T-helper 1 cell (primary cell): ENCODE results near the gene MTCH1.
"Not testable (repeated sequence)": the region's sequence is repeated elsewhere in the genome, so short reads cannot be mapped to it uniquely, and the experiment has no call there.

Source experiments
- DNase-seq, 5 donors: peaks; one replicate each; pipeline ENCODE4 v3.0.0-alpha.2; 2012 to 2020

The MTCH1 gene

GRCh38 chr6:36946526-36946925 is 39.5 kb downstream of the MTCH1 start:
- DNase-seq, result no peak

DNA sequence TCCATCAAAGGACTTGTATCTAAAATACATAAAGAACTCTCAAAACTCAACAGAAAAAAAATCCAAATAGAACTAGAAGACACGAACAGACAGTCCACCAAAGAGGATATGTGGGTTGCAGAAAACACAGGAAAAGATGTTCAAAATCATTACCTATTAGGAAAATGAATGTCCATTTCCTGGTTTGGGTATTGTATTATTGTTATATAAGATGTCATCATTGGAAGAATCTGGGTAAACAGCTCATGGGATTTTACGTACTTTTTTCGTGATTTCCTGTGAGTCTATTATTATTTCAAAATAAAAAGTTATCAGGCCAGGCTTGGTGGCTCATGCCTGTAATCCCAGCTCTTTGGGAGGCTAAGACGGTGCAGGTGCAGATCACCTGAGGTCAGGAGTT is 40.7 kb downstream of the MTCH1 start:
- no peak for DNase-seq

GRCh38 chr6:36944650-36945049 is 41.3 kb downstream of the MTCH1 start:
- DNase-seq, result no peak

DNA sequence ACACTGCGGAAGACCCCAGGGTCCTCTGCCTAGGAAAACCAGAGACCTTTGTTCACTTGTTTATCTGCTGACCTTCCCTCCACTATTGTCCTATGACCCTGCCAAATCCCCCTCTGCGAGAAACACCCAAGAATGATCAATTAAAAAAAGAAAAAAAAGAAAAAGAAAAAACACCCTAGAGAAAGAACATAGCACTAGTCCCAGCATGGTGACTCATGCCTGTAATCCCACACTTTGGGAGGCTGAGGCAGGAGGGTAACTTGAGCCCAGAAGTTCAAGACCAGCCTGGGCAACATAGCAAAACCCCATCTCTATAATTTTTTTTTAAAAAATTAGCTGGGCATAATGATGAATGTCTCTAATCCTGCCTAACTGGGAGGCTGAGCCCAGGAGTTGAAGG is 43.7 kb downstream of the MTCH1 start:
- not testable (repeated sequence) for DNase-seq

GRCh38 chr6:36941561-36941960 is 44.4 kb downstream of the MTCH1 start:
- DNase-seq, result not testable (repeated sequence)

DNA sequence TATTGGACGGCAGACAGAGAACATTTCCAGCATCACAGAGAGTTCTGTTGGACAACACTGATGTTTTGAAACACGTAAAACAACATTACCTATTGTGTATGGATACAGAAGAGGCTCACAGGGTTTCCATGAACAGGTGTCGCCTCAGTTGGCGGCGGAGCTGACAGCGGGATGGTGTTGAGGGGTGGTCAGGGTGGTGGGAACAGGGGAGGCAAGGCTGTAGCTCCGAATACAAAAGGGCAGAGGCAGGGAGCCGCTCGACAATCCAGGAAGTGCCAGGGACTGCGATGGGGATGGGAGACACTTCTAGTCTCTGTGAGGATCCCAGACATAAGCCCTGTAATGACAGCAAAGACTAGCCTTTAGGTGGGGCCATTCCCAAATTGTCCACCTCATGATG is 46.0 kb downstream of the MTCH1 start:
- DNase-seq, result no peak

- not testable (repeated sequence) for DNase-seq
Measured at GRCh38 chr6:36939005-36939404, 47.0 kb downstream of the MTCH1 start.

DNA sequence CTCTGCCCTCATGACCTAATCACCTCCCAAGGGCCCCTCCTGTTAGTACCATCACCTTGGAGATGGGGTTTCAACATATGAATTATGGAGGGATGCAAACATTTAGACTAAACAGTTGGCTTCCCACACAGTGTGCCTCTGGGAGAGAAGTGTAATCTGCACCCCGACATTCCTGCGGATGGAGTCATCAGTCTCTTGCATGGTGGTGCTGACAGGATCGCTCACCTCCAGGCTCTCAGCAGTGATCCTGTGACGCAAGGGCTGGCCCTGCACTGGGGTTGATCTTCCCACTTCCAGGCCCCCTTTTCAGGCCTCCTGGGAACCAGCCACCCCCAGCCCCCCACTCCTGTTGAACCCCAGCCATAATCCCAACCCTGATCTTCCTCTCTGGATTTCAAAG is 47.5 kb downstream of the MTCH1 start:
- DNase-seq, result no peak

DNA sequence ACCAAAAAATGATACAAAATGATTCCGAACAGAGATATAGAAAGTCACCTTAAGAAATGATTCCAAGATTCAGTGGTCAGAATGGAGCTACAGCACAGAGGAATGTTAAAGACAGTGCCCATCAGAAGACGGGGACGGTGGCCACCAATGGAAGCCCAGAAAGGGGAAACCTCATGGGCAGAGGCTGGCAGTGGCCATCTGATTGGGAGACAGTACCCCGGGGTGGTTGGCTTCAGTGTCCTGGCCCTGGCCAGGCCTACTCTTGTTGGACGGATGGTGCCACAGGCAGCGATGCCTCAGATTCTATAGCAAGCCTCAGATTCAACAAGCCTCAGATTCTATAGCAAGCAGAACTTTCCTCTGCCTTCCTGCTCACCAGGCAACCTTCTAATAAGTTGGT is 48.1 kb downstream of the MTCH1 start:
- no peak for DNase-seq

GRCh38 chr6:36936824-36937223 is 49.2 kb downstream of the MTCH1 start:
- DNase-seq, result no peak

DNA sequence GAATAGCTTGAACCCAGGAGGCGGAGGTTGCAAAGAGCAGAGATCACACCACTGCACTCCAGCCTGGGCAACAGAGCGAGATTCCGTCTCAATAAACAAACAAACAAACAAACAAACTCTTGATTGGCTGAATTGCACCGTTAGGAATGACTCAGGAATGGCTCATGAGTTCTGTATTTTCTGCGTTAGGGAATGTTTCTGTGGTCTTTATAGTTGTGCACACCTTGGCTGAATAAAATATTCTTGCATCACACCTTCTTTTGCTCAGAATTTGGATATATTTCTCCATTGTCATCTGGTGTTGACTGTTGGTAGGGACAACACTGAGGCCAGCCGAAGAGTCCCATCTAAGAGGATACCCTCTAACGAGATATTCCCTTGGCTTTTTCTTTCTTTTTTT is 51.1 kb downstream of the MTCH1 start:
- DNase-seq, result no peak

- no peak for DNase-seq
Measured at GRCh38 chr6:36933519-36933918, 52.5 kb downstream of the MTCH1 start.

DNA sequence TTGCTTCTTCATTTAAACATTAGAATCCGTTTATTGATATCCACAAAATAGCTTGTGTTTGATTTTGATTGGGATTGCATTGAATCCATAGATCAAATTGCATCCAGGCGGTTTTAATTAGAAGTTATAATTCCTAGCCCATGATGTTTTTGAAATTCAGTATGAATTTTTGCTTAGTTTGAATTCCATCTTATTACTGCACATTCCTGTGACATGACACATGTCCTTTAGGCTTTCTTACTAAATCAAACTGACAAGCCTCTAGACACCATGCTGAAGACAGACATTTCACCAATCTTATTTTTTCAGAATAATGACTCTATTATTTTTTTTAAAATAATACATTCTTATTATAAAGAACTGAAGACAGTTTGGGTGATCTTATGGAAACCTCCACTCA is 52.9 kb downstream of the MTCH1 start:
- DNase-seq, result no peak

GRCh38 chr6:36930483-36930882 is 55.5 kb downstream of the MTCH1 start:
- DNase-seq, result no peak

DNA sequence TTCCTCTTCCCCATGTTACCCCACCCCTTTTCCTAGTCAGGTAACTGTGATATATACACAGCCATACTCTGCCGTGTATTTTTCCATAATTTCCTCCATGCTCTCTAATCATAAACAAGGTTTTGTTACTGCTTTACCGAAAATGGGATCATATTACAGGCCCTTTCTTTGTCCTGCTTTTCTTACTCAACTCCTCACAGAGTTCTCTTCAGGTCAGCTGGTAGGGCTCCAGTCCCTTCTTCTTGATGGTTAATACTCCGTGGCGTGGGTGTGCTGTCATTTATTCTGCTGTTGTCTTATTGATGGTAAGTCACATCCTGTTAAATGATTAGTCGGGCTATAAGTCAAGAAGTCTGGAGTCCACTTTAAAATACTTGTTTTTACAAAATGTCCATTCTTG is 56.4 kb downstream of the MTCH1 start:
- DNase-seq, result no peak

DNA sequence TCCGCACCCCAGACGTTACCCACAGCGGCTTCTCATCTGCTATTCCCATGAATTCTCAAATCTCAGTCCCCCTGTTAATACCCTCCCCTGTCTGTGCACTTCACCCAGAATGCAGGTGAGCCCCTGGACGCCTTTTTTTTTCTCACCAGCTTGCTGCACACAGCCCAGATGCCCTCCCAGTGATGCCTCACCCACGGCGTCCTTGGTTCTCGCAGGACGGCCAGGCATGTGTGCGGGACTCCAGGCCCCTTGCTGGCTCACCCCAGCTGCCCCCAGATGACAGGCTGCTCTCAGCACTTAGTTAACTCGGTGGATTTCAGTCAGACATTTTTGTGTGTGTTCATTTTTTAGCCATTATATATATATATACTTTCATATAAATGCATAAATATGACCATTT is 56.8 kb downstream of the MTCH1 start:
- DNase-seq, result no peak

DNA sequence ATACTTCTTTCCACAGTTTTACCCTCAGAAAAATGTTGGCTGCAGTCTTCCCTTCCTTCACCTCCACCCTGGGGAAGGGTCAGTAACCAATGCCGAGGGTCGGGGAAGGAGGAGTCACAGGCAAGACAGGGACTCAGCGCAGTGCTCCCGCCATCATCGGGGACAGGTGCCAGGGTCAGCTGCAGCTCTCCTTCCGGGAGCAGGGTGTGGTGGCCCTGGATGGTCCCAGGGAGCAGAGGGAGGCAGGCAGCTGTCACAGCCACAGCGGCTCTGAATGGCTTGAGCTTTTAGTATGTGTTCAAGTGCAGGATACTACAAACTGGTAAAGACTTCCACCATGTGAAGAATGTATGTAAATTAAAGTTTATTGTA is 57.5 kb downstream of the MTCH1 start:
- DNase-seq, result no peak

- no peak for DNase-seq
Measured at GRCh38 chr6:36927691-36928546, 58.1 kb downstream of the MTCH1 start.

DNA sequence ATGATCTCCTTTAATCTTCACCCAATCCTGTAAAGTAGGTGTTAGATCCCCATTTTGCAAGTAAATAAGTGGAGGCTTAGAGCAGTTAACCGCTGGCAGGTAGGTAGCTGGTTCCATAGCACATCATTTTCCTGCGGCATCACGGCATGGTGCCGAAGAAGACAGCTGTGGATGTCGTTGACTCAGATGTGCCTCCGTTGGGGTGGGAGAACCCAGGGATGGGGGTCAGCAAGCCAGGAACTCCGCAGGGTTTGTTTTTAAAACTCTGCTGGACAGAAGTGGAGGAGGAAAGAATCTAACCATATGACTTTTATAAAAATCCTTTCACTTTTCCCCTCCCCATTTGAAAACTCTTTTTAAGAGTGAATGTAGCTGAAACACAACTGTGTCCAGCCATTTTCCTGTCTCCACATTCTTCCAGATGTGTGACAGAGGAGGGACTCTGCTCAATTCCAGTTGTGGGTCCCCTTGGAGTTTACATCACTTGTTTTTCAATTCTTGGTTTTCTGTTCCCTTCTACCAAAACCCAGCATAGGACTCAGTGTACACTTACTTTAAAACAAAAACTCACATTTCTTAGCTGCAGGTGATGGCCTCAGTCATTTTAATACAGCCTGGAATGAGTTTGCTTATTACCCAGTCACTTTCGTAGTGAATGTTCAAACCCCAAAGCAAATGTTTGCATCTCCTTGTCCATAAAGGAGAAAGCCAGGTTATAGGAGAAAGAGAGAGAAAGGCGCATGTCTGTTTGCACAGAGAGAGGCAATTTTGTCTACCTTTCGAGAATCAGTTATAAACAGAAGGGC is 59.1 kb downstream of the MTCH1 start:
- DNase-seq, result no peak

DNA sequence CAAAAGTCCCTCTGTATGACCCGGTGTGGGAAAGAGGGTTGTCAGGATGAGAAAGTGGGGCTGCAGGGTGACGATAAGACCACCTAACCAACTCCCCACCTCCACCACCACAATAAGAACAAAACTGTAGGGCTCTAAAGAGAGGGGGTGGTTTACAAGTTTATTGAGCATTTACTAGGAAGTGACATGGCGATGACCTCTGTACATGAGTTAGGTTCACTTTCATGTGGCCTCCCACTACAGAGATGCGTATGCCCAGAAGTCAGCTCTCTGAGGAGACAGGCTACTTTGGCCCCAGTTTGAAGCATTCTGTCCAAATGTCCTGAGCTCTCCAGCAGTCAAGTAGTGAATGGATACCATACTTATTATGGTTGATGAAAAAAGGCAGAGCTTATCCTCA is 60.2 kb downstream of the MTCH1 start:
- peak in 1 of 5 donors; percentile 24 for DNase-seq

DNA sequence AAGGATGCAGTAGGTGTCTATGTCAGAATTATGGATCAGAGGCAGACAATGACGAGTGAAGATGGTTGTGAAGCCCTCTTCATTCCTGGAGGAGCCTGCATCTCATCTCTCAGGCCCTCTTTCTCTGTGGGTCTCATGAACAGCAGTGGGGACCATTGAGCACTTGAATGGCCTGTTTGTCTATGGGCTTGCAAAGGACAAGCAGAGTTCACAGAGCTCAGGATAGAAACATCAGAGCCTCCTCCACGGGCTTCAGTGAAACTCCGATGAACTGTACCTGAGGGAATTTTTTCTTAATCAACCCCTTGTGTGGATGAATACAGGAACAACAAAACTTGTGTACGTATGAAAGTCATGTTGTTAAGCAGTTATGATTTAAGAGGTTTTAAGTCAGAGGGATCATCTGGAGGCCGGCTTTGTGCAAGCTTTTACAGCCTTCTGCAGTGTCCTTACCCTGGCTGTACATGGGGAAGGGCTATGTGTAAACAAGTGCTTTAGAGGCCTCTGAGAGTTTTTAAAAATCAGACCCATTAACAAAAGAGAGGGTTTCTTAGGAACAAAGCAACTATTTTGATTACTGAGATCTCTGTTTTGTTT is 61.1 kb downstream of the MTCH1 start:
- no peak for DNase-seq

- DNase-seq, result peak in 1 of 5 donors; percentile 42
Measured at GRCh38 chr6:36924131-36924530, 61.9 kb downstream of the MTCH1 start.

GRCh38 chr6:36920546-36920945 is 65.5 kb downstream of the MTCH1 start:
- DNase-seq, result no peak

DNA sequence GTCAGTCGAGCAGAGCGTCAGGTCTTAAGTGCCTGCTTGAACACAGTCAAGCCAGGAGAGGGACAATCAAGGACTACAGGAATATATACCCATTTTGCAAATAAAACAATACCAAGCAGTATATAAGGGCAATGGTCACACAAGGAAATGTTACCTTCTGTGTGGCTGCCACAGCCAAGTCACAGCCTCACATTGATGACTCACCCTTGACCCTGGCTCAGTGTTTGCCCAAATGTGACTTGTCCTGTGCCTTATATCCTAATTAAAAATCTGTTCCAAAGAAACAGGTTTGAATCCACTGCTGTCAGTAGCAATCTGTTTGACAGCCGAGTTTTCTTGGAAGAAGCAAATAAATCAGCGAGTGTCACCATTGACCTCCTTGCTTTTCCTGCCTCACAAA is 65.9 kb downstream of the MTCH1 start:
- no peak for DNase-seq
